IMR-90 (cell line): Measurements from ENCODE around the gene NPW.

Experiments
- CEBPB ChIP-seq: IDR thresholded peaks from 2 replicates; pipeline ENCODE4 v1.6.1; 2012; ENCODE audit warnings: low read depth, low read length, improper control_type of control experiment
- MAFK ChIP-seq: IDR thresholded peaks from 2 replicates; pipeline ENCODE4 v1.6.1; 2012; ENCODE audit warnings: low read depth, low read length, improper control_type of control experiment
- NFE2L2 ChIP-seq: fragments of 150-350 bp; IDR thresholded peaks from 2 replicates; pipeline ENCODE4 v1.6.1; 2016; ENCODE audit warnings: low read depth, mild to moderate bottlenecking, low read length
- POLR2A ChIP-seq: IDR thresholded peaks from 2 replicates; pipeline ENCODE4 v1.6.1; 2012; ENCODE audit warnings: mild to moderate bottlenecking, low read depth, low read length
- RCOR1 ChIP-seq: IDR thresholded peaks from 2 replicates; pipeline ENCODE4 v1.6.1; 2012; ENCODE audit warnings: mild to moderate bottlenecking, low read length, improper control_type of control experiment; ENCODE audit not compliant: insufficient replicate concordance
- RFX5 ChIP-seq: IDR thresholded peaks from 2 replicates; pipeline ENCODE4 v1.8.0; 2012; ENCODE audit warnings: low read depth, mild to moderate bottlenecking, low read length, moderate library complexity
- SMC3 ChIP-seq: fragments of 150-350 bp; IDR thresholded peaks from 2 replicates; pipeline ENCODE4 v1.6.1; 2016; ENCODE audit warnings: low read depth, mild to moderate bottlenecking, antibody characterized with exemption, low read length, moderate library complexity
- TF ChIP-seq, protein P1 (sequence below): conservative IDR thresholded peaks from 2 replicates; pipeline ENCODE4 v1.5.1; 2012; ENCODE audit warnings: mild to moderate bottlenecking, low read depth, low read length, improper control_type of control experiment
- TF ChIP-seq, protein P2 (sequence below): fragments of 150-350 bp; IDR thresholded peaks from 2 replicates; pipeline ENCODE4 v1.6.1; 2017; ENCODE audit warnings: mild to moderate bottlenecking, antibody characterized with exemption, low read length, low read depth

DNA sequence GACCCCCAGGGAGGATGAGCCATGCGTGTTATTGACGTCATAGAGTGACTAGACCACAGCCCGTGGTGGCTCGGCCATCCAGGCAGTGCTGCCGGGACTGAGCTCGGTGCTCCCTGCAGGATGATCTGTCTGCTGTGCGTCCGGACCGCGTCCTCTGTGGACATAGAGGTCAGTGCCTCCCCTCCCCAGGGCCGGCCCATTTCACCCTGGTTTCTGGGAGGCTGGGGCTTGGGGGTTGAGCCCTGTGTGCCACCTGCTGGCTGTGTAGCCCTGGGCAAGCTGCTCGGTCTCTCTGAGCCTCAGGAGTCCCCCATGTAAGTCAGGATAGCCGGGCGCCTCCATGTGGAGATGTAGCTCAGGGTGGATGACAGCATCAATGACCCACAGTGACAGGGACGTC, 36.5 kb downstream of the NPW start:
- TF ChIP-seq SMC3: peak; percentile 50; the same call in 1 of the 2 replicates
- no peak for TF ChIP-seq POLR2A
- TF ChIP-seq, protein P1, sequence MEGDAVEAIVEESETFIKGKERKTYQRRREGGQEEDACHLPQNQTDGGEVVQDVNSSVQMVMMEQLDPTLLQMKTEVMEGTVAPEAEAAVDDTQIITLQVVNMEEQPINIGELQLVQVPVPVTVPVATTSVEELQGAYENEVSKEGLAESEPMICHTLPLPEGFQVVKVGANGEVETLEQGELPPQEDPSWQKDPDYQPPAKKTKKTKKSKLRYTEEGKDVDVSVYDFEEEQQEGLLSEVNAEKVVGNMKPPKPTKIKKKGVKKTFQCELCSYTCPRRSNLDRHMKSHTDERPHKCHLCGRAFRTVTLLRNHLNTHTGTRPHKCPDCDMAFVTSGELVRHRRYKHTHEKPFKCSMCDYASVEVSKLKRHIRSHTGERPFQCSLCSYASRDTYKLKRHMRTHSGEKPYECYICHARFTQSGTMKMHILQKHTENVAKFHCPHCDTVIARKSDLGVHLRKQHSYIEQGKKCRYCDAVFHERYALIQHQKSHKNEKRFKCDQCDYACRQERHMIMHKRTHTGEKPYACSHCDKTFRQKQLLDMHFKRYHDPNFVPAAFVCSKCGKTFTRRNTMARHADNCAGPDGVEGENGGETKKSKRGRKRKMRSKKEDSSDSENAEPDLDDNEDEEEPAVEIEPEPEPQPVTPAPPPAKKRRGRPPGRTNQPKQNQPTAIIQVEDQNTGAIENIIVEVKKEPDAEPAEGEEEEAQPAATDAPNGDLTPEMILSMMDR: peak; percentile 38
- TF ChIP-seq RFX5: no peak
- no peak for TF ChIP-seq NFE2L2
- no peak for TF ChIP-seq RCOR1
- TF ChIP-seq, protein P2, sequence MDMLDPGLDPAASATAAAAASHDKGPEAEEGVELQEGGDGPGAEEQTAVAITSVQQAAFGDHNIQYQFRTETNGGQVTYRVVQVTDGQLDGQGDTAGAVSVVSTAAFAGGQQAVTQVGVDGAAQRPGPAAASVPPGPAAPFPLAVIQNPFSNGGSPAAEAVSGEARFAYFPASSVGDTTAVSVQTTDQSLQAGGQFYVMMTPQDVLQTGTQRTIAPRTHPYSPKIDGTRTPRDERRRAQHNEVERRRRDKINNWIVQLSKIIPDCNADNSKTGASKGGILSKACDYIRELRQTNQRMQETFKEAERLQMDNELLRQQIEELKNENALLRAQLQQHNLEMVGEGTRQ: no peak
- no peak for TF ChIP-seq CEBPB
- no peak for TF ChIP-seq MAFK
